Erythroblast (primary cell): ENCODE results near the gene ITPK1.

Experiments used
- GATA1 ChIP-seq: IDR thresholded peaks from 2 replicates; pipeline ENCODE4 v1.6.1; 2011; ENCODE audit warnings: low read depth, mild to moderate bottlenecking, control low read depth, low read length, moderate library complexity
- POLR2A ChIP-seq: IDR thresholded peaks from 2 replicates; pipeline ENCODE4 v1.6.1; 2011; ENCODE audit warnings: mild to moderate bottlenecking, low read length

DNA sequence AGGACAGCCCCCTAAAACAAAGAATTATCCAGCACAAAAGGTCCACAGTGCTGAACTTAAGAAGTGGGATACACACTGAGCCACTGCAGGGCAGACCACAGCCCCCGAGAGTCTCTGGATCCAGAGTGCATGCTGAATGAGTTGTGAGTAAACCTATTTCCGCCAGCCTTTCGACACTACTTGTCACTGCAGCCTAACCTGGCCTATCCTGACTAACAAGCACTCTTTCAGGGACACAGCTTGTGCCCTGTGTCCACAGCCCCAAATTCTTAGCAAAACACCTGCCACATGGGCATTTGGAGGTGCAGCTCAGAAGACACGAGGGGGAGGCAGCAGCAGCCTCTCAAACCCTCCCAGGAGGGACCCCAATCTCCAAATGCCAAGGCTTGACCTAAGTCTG is 31.3 kb downstream of the ITPK1 start:
- TF ChIP-seq POLR2A (no peak), GATA1 (no peak)
